A204.1 (cell line): ENCODE results near the gene ZNF625.
"Not testable (repeated sequence)": the region's sequence is repeated elsewhere in the genome, so short reads cannot be mapped to it uniquely, and the experiment has no call there.

Experiments
- FAIRE-seq: peaks from 2 replicates; lab custom pipeline; 2012; peaks lifted over from hg19 to GRCh38; lab: Jason Lieb, UNC

Gene ZNF625

DNA sequence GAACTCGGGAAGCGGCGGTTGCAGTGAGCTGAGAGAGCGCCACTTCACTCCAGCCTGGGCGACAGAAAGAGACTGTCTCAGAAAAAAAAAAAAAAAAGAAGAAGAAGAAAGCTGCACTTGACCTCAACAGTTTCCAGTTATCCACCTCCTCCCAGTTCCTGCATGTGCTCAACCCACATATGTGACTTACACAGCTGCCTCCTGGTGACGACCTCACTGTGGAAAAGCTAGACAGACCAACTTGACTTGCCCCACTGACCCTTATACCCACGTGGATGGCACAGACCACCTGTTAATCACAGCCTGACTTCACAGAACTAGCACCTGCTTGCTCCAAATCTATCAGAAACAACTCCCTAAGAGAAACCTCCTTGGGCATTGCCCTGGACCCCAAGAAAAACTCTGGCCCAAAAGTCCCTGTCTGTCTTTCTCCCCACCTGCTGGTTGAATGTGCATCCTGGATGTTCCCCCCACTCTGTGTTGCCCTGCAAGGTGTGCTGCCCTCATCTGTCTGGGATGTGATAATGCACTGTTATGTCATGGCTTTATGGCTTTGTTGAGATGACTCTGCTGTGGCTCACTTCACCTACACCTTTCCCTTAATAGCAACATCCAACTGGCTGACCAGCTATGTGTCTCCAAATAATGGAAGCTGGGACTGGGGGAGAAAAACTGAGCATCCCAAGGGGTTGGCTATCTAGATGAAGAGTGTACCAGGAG is 19.2 kb downstream of the ZNF625 start:
- FAIRE-seq, result no peak

GRCh38 chr19:12133069-12133468 is 23.5 kb downstream of the ZNF625 start:
- FAIRE-seq, result no peak

GRCh38 chr19:12126707-12127106 is 29.8 kb downstream of the ZNF625 start:
- FAIRE-seq, result no peak

GRCh38 chr19:12117201-12117970 is 39.1 kb downstream of the ZNF625 start:
- FAIRE-seq, result no peak

DNA sequence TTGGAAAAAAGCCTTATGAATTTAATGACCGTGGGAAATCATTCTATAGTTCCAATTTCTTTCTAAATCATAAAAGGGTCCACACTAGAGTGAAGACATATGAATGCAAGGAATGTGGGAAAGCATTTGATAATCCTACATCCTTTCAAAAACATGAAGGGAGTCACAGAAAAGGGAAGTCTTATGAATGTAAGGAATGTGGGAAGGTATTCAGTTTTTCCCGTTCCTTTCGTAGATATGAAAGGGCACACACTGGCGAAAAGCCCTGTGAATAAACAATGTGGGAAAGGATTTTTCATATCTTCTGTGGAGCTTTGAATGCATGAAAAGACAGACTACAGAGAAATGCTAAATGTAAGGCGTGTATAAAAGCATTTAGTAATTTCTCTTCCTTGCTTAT is 43.4 kb downstream of the ZNF625 start:
- FAIRE-seq, result no peak

GRCh38 chr19:12112701-12113100 is 43.8 kb downstream of the ZNF625 start:
- no peak for FAIRE-seq

DNA sequence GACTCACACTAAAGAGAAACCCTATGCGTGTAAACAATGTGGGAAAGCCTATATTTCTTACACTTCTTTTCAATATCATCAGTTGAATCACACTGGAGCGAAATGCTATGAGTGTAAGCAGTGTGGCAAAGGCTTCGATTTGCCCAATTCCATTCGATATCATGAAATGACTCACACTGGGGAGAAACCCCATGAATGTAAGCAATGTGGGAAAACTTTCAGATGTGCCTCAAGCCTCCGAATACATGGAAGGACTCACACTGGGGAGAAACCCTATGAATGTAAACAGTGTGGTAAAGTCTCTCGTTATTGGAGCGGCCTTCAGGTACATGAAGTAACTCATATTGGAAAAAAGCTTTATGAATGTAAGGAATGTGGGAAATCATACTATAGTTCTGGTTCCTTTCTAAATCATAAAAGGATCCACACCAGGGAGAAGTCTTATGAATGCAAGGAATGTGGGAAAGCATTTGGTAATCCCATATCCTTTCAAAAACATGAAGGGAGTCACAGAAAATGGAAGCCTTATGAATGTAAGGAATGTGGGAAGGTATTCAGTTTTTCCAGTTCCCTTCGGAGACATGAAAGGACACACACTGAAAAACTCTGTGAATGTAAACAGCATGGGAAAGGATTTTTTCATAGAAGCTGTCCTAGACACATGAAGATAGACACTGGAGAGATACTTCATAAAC is 44.4 kb downstream of the ZNF625 start:
- no peak for FAIRE-seq

DNA sequence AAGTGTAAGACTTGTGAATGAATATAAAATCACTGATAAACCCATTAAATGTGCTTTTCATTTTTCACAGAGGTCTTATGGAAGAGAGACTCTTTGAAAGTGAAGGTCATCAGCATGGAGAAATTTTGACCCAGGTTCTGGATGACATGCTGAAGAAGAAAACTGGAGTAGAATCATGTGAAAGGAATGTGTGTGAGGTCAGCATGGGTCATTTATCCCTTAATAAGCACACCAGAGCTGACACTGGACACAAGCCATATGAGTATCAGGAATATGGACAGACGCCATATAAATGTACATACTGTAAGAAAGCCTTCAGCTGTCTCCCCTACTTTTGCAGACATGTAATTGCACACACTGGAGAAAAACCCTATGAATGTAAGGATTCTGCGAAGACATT is 45.4 kb downstream of the ZNF625 start:
- FAIRE-seq, result no peak

DNA sequence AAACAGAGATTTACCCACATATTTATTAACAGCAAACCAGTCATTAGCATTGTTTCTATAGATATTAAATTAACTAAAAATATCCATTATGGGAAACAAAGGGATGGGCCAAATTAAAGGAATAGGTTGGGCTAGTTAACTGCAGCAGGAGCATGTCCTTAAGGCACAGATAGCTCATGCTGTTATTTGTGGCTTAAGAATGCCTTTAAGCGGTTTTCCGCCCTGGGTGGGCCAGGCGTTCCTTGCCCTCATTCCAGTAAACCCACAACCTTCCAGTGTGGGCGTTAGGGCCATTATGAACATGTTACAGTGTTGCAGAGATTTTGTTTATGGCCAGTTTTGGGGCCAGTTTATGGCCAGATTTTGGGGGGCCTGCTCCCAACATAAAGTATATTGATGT is 52.6 kb downstream of the ZNF625 start:
- FAIRE-seq, result not testable (repeated sequence)

DNA sequence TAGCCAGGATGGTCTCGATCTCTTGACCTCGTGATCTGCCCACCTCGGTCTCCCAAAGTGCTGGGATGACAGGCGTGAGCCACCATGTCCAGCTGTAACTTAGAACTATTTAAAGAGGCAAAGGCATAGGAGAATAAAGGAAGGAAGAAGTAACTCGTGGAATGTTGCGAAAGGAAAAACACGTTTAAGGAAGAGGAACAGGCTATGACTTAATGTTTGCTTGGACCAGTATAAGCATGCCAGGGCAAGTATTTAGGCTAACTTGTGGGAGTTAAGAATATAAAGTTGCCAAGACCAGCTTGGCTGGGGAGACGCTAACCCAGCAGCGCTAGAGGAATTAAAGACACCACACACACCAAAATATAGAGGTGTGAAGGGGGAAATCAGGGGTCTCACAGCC is 58.5 kb downstream of the ZNF625 start:
- no peak for FAIRE-seq

DNA sequence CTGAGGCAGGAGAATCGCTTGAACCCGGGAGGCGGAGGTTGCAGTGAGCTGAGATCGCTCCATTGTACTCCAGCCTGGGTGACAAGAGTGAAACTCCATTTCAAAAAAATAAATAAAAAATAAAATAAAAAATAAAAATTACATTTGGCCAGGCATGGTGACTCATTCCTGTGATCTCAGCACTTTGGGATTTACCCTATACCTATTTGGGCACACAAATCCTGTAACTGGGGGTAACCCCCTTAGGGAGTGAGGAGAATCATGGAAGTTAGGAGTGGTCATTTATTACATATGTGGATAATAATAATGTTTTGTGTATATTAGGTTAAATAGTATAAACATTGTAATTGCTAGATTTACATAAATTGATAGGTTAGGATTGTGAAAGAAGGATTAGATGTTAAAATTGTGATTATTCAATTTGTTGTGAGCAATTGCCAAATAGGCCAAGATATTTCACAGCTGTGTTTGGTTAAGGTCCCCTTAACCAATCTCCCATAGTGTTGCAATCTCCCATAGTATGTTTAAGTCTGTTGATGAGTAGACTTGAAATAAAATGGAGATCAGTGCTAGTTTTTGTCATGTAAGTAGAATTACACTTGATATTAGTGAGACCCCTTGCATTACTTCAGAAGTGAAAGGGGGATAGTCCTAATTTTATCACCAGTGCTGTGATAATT is 61.3 kb downstream of the ZNF625 start:
- FAIRE-seq, result no peak
